Measurements from ENCODE around the gene MYO5B. TPM values are rescaled to one million over a fixed set of nuclear protein-coding genes. Genes with fewer than 3 reads are reported as not detected.

The MYO5B gene
- total RNA-seq, 1 experiment from 2014 or later = 32.1 TPM

GRCh38 chr18:49834258-49834657 lies 360.7 kb downstream of the MYO5B start:
- Histone ChIP-seq H4K20me1 (ENCODE audit: insufficient read depth) (no peaks in the 10 kb centered on the region), H2AFZ (ENCODE audit: low read depth, low read length, poor library complexity, severe bottlenecking) (no peak overlapping the region), H3K9me2 (ENCODE audit: insufficient read depth) (no peaks in the 10 kb centered on the region), H3K4me3 (replicated peaks in 1 of 2; ENCODE audit: low read depth in 1 of 2, low read length in 2 of 2) (no peak overlapping the region), H3K36me3 (ENCODE audit: control insufficient read depth in 1 of 2, insufficient read depth in 2 of 2, low read length in 2 of 2) (peaks cover 0 to 2% of the 10 kb centered on the region in 2 experiments; a peak in 1 of 4 replicates), H3K4me1 (ENCODE audit: control insufficient read depth in 1 of 2, insufficient read depth in 2 of 2, low read length in 2 of 2) (peaks cover 0 to 16% of the 10 kb centered on the region in 2 experiments; a peak in 2 of 4 replicates), H3K4me2 (ENCODE audit: low read length) (no peak overlapping the region), H3K79me2 (ENCODE audit: insufficient read depth, low read length) (no peaks in the 10 kb centered on the region), H3K9ac (ENCODE audit: low read length) (no peak overlapping the region), H3K27me3 (ENCODE audit: insufficient read depth, low read length) (no peaks in the 10 kb centered on the region), H3K9me3 (ENCODE audit: control insufficient read depth in 1 of 2, insufficient read depth in 1 of 2, low read depth in 1 of 2, low read length in 2 of 2) (no peaks in the 10 kb centered on the region), H3K27ac (ENCODE audit: low read depth, low read length) (no peak overlapping the region)
- DNase-seq (ENCODE audit: low read depth, low spot score) = no peak
- no TSS peak for BruUV-seq (replicated peaks)
- ChIA-PET POLR2A (no interaction called here), RAD21 (ENCODE audit: low non-redundant PET in 1 of 2, low total read pairs in 2 of 2, uncharacterized antibody in 2 of 2, unreplicated experiment in 2 of 2) (no interaction called here), CTCF (no interaction called here)
- no peak for ATAC-seq
- intact Hi-C loops (cut with micrococcal nuclease) = no loop called here
- TF ChIP-seq EZH2phosphoT487 (IDR thresholded peaks at IDR 0.05; ENCODE audit: borderline replicate concordance) (no peak), ATF3 (IDR thresholded peaks at IDR 0.05) (no peak), SIN3A (IDR thresholded peaks at IDR 0.05; ENCODE audit: low read depth) (no peak), CTCF (IDR thresholded peaks at IDR 0.05 in 2 of 3, conservative IDR thresholded peaks at IDR 0.05 in 1 of 3; ENCODE audit: borderline replicate concordance in 1 of 3, insufficient read depth in 1 of 3, low read depth in 2 of 3, low read length in 2 of 3) (no peak), ZFX (IDR thresholded peaks at IDR 0.05) (no peak), POLR2A (IDR thresholded peaks at IDR 0.05; ENCODE audit: borderline replicate concordance, extremely low read depth, insufficient read depth, insufficient read length) (no peak), CBX3 (IDR thresholded peaks at IDR 0.05; ENCODE audit: low read depth) (no peak), ZNF274 (IDR thresholded peaks at IDR 0.05; ENCODE audit: low read depth, low read length) (no peak), ELF1 (IDR thresholded peaks at IDR 0.05; ENCODE audit: borderline replicate concordance, low read depth) (no peak), POLR2AphosphoS5 (IDR thresholded peaks at IDR 0.05; ENCODE audit: low read depth, low read length) (no peak), SP1 (IDR thresholded peaks at IDR 0.05; ENCODE audit: low read depth) (no peak), CEBPB (IDR thresholded peaks at IDR 0.05; ENCODE audit: low read depth) (no peak), EZH2 (IDR thresholded peaks at IDR 0.05) (no peak), FOSL1 (IDR thresholded peaks at IDR 0.05; ENCODE audit: low read depth) (no peak), EGR1 (IDR thresholded peaks at IDR 0.05; ENCODE audit: low read depth) (no peak), RAD21 (IDR thresholded peaks at IDR 0.05; ENCODE audit: low read depth) (no peak), JUND (IDR thresholded peaks at IDR 0.05) (no peak), MAX (IDR thresholded peaks at IDR 0.05) (no peak)
